Endothelial cell of umbilical vein (primary cell): ENCODE data around the gene PPP1R16B. TPM values are rescaled to one million over a fixed set of nuclear protein-coding genes. Genes with fewer than 3 reads are reported as not detected.

Experiments
- BruUV-seq: library from RNA; stranded (reverse); fragments of 400-500 nt; replicated peaks from 2 replicates; lab custom pipeline; 2021; lab: Mats Ljungman, UMichigan
- CTCF ChIA-PET: fragments of 300-600, 350-600 bp; sonication (Branson Sonifier 250); formaldehyde crosslinking; loops from one replicate; lab custom pipeline; 2021; ENCODE audit warnings: antibody characterized with exemption, inconsistent platforms; lab: Charles Lee
- POLR2A ChIA-PET: fragments of 300-600, 350-600 bp; sonication (Branson Sonifier 250); formaldehyde crosslinking; loops from one replicate; lab custom pipeline; 2021; ENCODE audit warnings: antibody characterized with exemption, inconsistent platforms; lab: Charles Lee
- DNase-seq: peaks from one replicate; pipeline ENCODE4 v3.0.0-alpha.2; 2011; ENCODE audit warnings: low read depth, low spot score
- FAIRE-seq: peaks from 2 replicates; lab custom pipeline; 2011; peaks lifted over from hg19 to GRCh38; lab: Jason Lieb, UNC
- H2AFZ ChIP-seq: 2 replicates; pipeline ENCODE4 v1.6.0; 2012; ENCODE audit warnings: low read depth, low read length, control low read depth, inconsistent platforms
- H3K27ac ChIP-seq: 2 replicates; pipeline ENCODE4 v1.5.1; 2011; ENCODE audit warnings: low read depth, mild to moderate bottlenecking, control low read depth, low read length, moderate library complexity; ENCODE audit not compliant: insufficient read depth
- H3K27me3 ChIP-seq, 2 experiments: 2 replicates each; pipeline versions ENCODE4 v1.6.0 to v1.6.1; 2011; ENCODE audit warnings: low read length in 2 of 2, mixed read lengths in 1 of 2; ENCODE audit not compliant: control insufficient read depth in 2 of 2, insufficient read depth in 2 of 2
- H3K36me3 ChIP-seq, 2 experiments: 2 replicates in 1 of 2; 3 replicates in 1 of 2; pipeline ENCODE4 v1.5.1; 2011; ENCODE audit warnings: low read length in 2 of 2, mild to moderate bottlenecking in 1 of 2, moderate library complexity in 1 of 2; ENCODE audit not compliant: control insufficient read depth in 2 of 2, insufficient read depth in 2 of 2; ENCODE audit errors: extremely low read depth in 1 of 2
- H3K4me1 ChIP-seq: 3 replicates; pipeline ENCODE4 v1.5.1; 2011; ENCODE audit warnings: mild to moderate bottlenecking, low read length; ENCODE audit not compliant: control insufficient read depth, insufficient read depth; ENCODE audit errors: extremely low read depth
- H3K4me2 ChIP-seq: 2 replicates; pipeline ENCODE4 v1.6.1; 2011; ENCODE audit warnings: low read length, control low read depth, mixed read lengths; ENCODE audit not compliant: insufficient read depth
- H3K4me3 ChIP-seq, 3 experiments: fragments of 200-600 bp in 1 of 3; sonication (generic), shearing (Covaris generic) in 1 of 3; replicated peaks in 1 of 3; 2 replicates each; pipeline ENCODE4 v1.5.1; 2011 to 2016; ENCODE audit warnings: control low read depth in 3 of 3, low read length in 3 of 3, mild to moderate bottlenecking in 2 of 3, inconsistent platforms in 1 of 3, low read depth in 1 of 3, moderate library complexity in 1 of 3; ENCODE audit not compliant: insufficient read depth in 1 of 3
- H3K79me2 ChIP-seq: 2 replicates; pipeline ENCODE4 v1.6.0; 2012; ENCODE audit warnings: low read length, inconsistent platforms; ENCODE audit not compliant: control insufficient read depth, insufficient read depth
- H3K9ac ChIP-seq: replicated peaks from 2 replicates; pipeline ENCODE3; 2011; ENCODE audit warnings: low read length, control low read depth; ENCODE audit not compliant: insufficient read depth; ENCODE audit errors: extremely low read depth
- H3K9me1 ChIP-seq: replicated peaks from 3 replicates; pipeline ENCODE4 v1.6.0; 2011; ENCODE audit warnings: mild to moderate bottlenecking, low read length; ENCODE audit not compliant: control insufficient read depth, insufficient read depth; ENCODE audit errors: extremely low read depth
- H3K9me3 ChIP-seq: replicated peaks from 2 replicates; pipeline ENCODE4 v1.5.1; 2012; ENCODE audit warnings: low read length, inconsistent platforms; ENCODE audit not compliant: control insufficient read depth, insufficient read depth
- H4K20me1 ChIP-seq: replicated peaks from 2 replicates; pipeline ENCODE3; 2011; ENCODE audit warnings: mild to moderate bottlenecking, low read length; ENCODE audit not compliant: control insufficient read depth, insufficient read depth; ENCODE audit errors: extremely low read depth
- CTCF ChIP-seq, 2 donors: IDR thresholded peaks; 1 replicate in 1 of 2; 2 replicates in 1 of 2; pipeline ENCODE4 v1.5.1; 2011; ENCODE audit warnings: low read length in 2 of 2, mild to moderate bottlenecking in 2 of 2, moderate library complexity in 2 of 2, control low read depth in 1 of 2, inconsistent platforms in 1 of 2, low read depth in 1 of 2; ENCODE audit not compliant: insufficient read depth in 1 of 2; ENCODE audit errors: extremely low read depth in 1 of 2
- GATA2 ChIP-seq: IDR thresholded peaks from 2 replicates; pipeline ENCODE4 v1.7.0; 2011; ENCODE audit warnings: low read depth, mild to moderate bottlenecking, moderate library complexity, mixed read lengths, low read length; ENCODE audit not compliant: insufficient read length, insufficient read depth
- MAX ChIP-seq: IDR thresholded peaks from 2 replicates; pipeline ENCODE4 v1.6.1; 2011; ENCODE audit not compliant: insufficient read depth, insufficient read length
- MYC ChIP-seq: IDR thresholded peaks from one replicate; pipeline ENCODE4 v1.6.1; 2011; ENCODE audit warnings: mild to moderate bottlenecking, low read depth, low read length
- dilution Hi-C: fragments of 300-500 bp; cut with MboI; formaldehyde crosslinking; loops from one replicate; pipeline ENCODE4 v1.15.0; 2019; ENCODE audit warnings: low sequenced_read_pairs; ENCODE audit not compliant: extremely low pct_ligation_motif_present
- intact Hi-C: fragments of 100-400 bp; cut with micrococcal nuclease; formaldehyde crosslinking; loops from one replicate; pipeline ENCODE4 v1.10.0; 2022
- polyA plus RNA-seq, 4 experiments: library from polyadenylated mRNA; depleted of rRNA in 3 of 4; stranded (reverse) in 3 of 4; unstranded in 1 of 4; fragments of >200 nt; gene quantifications; 2 replicates each; pipeline versions ENCODE4 v1.2.1 to v1.2.3, GENCODE V29; 2011 to 2012; ENCODE audit warnings: missing spikeins in 1 of 4
- total RNA-seq: library from RNA; stranded (reverse); gene quantifications from 2 replicates; pipeline ENCODE4 v1.2.3, GENCODE V29; 2021

The PPP1R16B gene
- total and polyA plus RNA-seq, 2 donors (not counting 3 experiments of a cell fraction or from before 2014, with no cell fraction given): 34.7 to 68.1 TPM

- POLR2A ChIA-PET: no interaction called here
- dilution Hi-C loops: no loop called here
- peaks cover 5% of the 10 kb centered on the region for H3K4me1 ChIP-seq
- CTCF ChIA-PET: interaction anchor here (0.9 to 2.1 kb wide), 5 partner anchors 19 to 245 kb away, joined by 3 to 7 read pairs (median 6); no protein-coding TSS in a partner anchor
- no peaks in the 10 kb centered on the region for H3K9me3 ChIP-seq
- H3K9me1 ChIP-seq: no peaks in the 10 kb centered on the region
- FAIRE-seq (no peak), DNase-seq (no peak)
- no peaks in the 10 kb centered on the region for H3K27me3 ChIP-seq
- no peaks in the 10 kb centered on the region for H3K79me2 ChIP-seq
- no peak overlapping the region for H3K4me3 ChIP-seq
- no peaks in the 10 kb centered on the region for H4K20me1 ChIP-seq
- TF ChIP-seq CTCF (IDR thresholded peaks at IDR 0.05; ENCODE audit: extremely low read depth in 1 of 2, insufficient read depth in 1 of 2, low read depth in 1 of 2, low read length in 2 of 2) (no peak), MAX (no peak), MYC (no peak), GATA2 (no peak)
- no peak overlapping the region for H2AFZ ChIP-seq
- intact Hi-C loops: loop anchor here (1.0 kb wide), 1 partner anchor 88 kb away; no protein-coding TSS in a partner anchor
- BruUV-seq: no TSS peak
- H3K27ac ChIP-seq: no peak overlapping the region
- H3K9ac ChIP-seq: no peak overlapping the region
- H3K36me3 ChIP-seq: peaks cover 0 to 25% of the 10 kb centered on the region in 2 experiments
- no peak overlapping the region for H3K4me2 ChIP-seq
These were observed 88.8 kb downstream of the PPP1R16B start for GRCh38 chr20:38894091-38894847.
